Body of pancreas (tissue), 4 donors: ENCODE results near the gene HOXC10.

Experiments
- CTCF ChIP-seq, 7 experiments: fragments of 450-650 bp in 4 of 7; fragments of 200-600 bp in 3 of 7; sonication (generic) in 3 of 7; IDR thresholded peaks; one replicate each; pipeline ENCODE4 v1.5.1; 2016 to 2019; ENCODE audit warnings: antibody characterized with exemption in 7 of 7
- POLR2A ChIP-seq, 3 donors: fragments of 450-650 bp; IDR thresholded peaks; one replicate each; pipeline ENCODE4 v1.6.1; 2016; ENCODE audit warnings: antibody characterized with exemption in 3 of 3, mild to moderate bottlenecking in 2 of 3

- TF ChIP-seq CTCF (IDR thresholded peaks at IDR 0.05) (no peak), POLR2A (IDR thresholded peaks at IDR 0.05) (no peak)
Observed at GRCh38 chr12:53999559-54000115, 14.7 kb downstream of the HOXC10 start.
